ENCODE data around the gene FDX2. TPM values are rescaled to one million over a fixed set of nuclear protein-coding genes. Genes with fewer than 3 reads are reported as not detected.

FDX2 gene
- total RNA-seq, 1 experiment from 2014 or later = 26.2 TPM

GRCh38 chr19:10271543-10272086 is 44.2 kb downstream of the FDX2 start:
- POLR2A ChIA-PET = interaction anchor here (0.6 to 2.5 kb wide), 9 partner anchors 13 to 117 kb away, joined by 3 to 12 read pairs (median 8); partner anchors contain the start of genes ICAM4, ICAM5 and TYK2
- H3K27me3 Mint-ChIP-seq (ENCODE audit: low read depth) = peaks cover 49% of the 10 kb centered on the region
- 0 out of 2 replicates have a peak, but pooled peaks cover 4% of the 10 kb centered on the region for H3K4me1 Mint-ChIP-seq
- H3K36me3 Mint-ChIP-seq = no peaks in the 10 kb centered on the region
- TF ChIP-seq CREM (CRISPR knock-in tag; IDR thresholded peaks at IDR 0.05) (no peak), ZMAT4 (CRISPR knock-in tag; IDR thresholded peaks at IDR 0.05) (no peak), TEAD4 (CRISPR knock-in tag; IDR thresholded peaks at IDR 0.05) (no peak), ZNF423 (CRISPR knock-in tag; IDR thresholded peaks at IDR 0.05) (no peak), NFE2L1 (CRISPR knock-in tag; IDR thresholded peaks at IDR 0.05) (no peak), ZNF219 (CRISPR knock-in tag; IDR thresholded peaks at IDR 0.05; ENCODE audit: borderline replicate concordance) (no peak), NR2C2 (CRISPR knock-in tag; IDR thresholded peaks at IDR 0.05) (no peak)
- DNase-seq (ENCODE audit: low spot score) (no peak), ATAC-seq (no peak)
- H3K4me3 Mint-ChIP-seq = peak overlapping the region; percentile 68
- CTCF ChIA-PET = interaction anchor here (0.8 to 6.1 kb wide), 28 partner anchors 8 to 587 kb away, joined by 3 to 180 read pairs (median 7); partner anchors contain the start of genes CDC37, DNM2, DNMT1 and FDX2
- H3K9me3 Mint-ChIP-seq = no peaks in the 10 kb centered on the region
- no peak overlapping the region for H3K27ac Mint-ChIP-seq

- Mint-ChIP-seq H3K4me1 (0 out of 2 replicates have a peak, but pooled peaks cover 4% of the 10 kb centered on the region), H3K4me3 (peak within 1 kb of the TSS; percentile 68), H3K27ac (no peak within 1 kb of the TSS), H3K9me3 (no peaks in the 10 kb centered on the region), H3K36me3 (no peaks in the 10 kb centered on the region), H3K27me3 (ENCODE audit: low read depth) (peaks cover 49% of the 10 kb centered on the region)
- ATAC-seq (peak; percentile 72), DNase-seq (ENCODE audit: low spot score) (peak; percentile 78)
- ChIA-PET CTCF (interaction anchor here (0.6 to 6.1 kb wide), 32 partner anchors 9 to 588 kb away, joined by 3 to 180 read pairs (median 6); partner anchors contain the start of genes CDC37, DNM2, DNMT1 and FDX2), POLR2A (interaction anchor here (0.5 to 2.5 kb wide), 10 partner anchors 12 to 118 kb away, joined by 3 to 12 read pairs (median 6); partner anchors contain the start of genes ICAM4, ICAM5, RAVER1 and TYK2)
- no peak for TF ChIP-seq ZNF416 (CRISPR knock-in tag; IDR thresholded peaks at IDR 0.05)
- TF ChIP-seq NFE2L1 (CRISPR knock-in tag; IDR thresholded peaks at IDR 0.05) = peak; percentile 85
- TF ChIP-seq ZNF263 (CRISPR knock-in tag; IDR thresholded peaks at IDR 0.05; ENCODE audit: low read depth) = no peak; the same call in 1 of the 2 replicates
- TF ChIP-seq ZNF512 (CRISPR knock-in tag; IDR thresholded peaks at IDR 0.05; ENCODE audit: borderline replicate concordance) = no peak
- no peak for TF ChIP-seq TEAD4 (CRISPR knock-in tag; IDR thresholded peaks at IDR 0.05)
- TF ChIP-seq GTF2I (CRISPR knock-in tag; conservative IDR thresholded peaks at IDR 0.05) = peak; percentile 71
- TF ChIP-seq, protein P1, sequence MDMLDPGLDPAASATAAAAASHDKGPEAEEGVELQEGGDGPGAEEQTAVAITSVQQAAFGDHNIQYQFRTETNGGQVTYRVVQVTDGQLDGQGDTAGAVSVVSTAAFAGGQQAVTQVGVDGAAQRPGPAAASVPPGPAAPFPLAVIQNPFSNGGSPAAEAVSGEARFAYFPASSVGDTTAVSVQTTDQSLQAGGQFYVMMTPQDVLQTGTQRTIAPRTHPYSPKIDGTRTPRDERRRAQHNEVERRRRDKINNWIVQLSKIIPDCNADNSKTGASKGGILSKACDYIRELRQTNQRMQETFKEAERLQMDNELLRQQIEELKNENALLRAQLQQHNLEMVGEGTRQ (CRISPR knock-in tag; IDR thresholded peaks at IDR 0.05) = peak; percentile 69
- TF ChIP-seq, protein P2, sequence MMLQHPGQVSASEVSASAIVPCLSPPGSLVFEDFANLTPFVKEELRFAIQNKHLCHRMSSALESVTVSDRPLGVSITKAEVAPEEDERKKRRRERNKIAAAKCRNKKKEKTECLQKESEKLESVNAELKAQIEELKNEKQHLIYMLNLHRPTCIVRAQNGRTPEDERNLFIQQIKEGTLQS (CRISPR knock-in tag; conservative IDR thresholded peaks at IDR 0.05) = no peak
- TF ChIP-seq ZNF532 (CRISPR knock-in tag; IDR thresholded peaks at IDR 0.05; ENCODE audit: borderline replicate concordance) = no peak
- TF ChIP-seq E2F4 (CRISPR knock-in tag; IDR thresholded peaks at IDR 0.05; ENCODE audit: borderline replicate concordance, low read depth) = 0 out of 2 replicates have a peak, but pooled peaks have one; percentile 50
- no peak for TF ChIP-seq CTCF (IDR thresholded peaks at IDR 0.05)
- TF ChIP-seq, protein P3, sequence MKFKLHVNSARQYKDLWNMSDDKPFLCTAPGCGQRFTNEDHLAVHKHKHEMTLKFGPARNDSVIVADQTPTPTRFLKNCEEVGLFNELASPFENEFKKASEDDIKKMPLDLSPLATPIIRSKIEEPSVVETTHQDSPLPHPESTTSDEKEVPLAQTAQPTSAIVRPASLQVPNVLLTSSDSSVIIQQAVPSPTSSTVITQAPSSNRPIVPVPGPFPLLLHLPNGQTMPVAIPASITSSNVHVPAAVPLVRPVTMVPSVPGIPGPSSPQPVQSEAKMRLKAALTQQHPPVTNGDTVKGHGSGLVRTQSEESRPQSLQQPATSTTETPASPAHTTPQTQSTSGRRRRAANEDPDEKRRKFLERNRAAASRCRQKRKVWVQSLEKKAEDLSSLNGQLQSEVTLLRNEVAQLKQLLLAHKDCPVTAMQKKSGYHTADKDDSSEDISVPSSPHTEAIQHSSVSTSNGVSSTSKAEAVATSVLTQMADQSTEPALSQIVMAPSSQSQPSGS (CRISPR knock-in tag; IDR thresholded peaks at IDR 0.05; ENCODE audit: borderline replicate concordance, low read depth) = 0 out of 2 replicates have a peak, but pooled peaks have one; percentile 25
- TF ChIP-seq, protein P4, sequence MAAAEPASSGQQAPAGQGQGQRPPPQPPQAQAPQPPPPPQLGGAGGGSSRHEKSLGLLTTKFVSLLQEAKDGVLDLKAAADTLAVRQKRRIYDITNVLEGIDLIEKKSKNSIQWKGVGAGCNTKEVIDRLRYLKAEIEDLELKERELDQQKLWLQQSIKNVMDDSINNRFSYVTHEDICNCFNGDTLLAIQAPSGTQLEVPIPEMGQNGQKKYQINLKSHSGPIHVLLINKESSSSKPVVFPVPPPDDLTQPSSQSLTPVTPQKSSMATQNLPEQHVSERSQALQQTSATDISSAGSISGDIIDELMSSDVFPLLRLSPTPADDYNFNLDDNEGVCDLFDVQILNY (CRISPR knock-in tag; IDR thresholded peaks at IDR 0.05) = no peak
Measured at GRCh38 chr19:10270616-10271394, 45.0 kb downstream of the FDX2 start, which contains the start of gene ICAM1. Gene ICAM1 (plus strand): TSS chr19:10271120. CDS start chr19:10271160, 40 bp downstream.

Data from WTC11 (cell line).